Measurements from ENCODE around the gene B4GAT1. TPM values are rescaled to one million over a fixed set of nuclear protein-coding genes. Genes with fewer than 3 reads are reported as not detected.
A peak's percentile ranks its signal among the peaks of the same experiment; 100 is the strongest.

The B4GAT1 gene
- total RNA-seq, 1 experiment from 2014 or later: 47.1 TPM

GRCh38 chr11:66317723-66318599 is 29.5 kb downstream of the B4GAT1 start:
- BruUV-seq (replicated peaks): no TSS peak
- Histone ChIP-seq H3K27me3 (replicated peaks; ENCODE audit: insufficient read depth, low read depth, low read length, poor library complexity) (no peaks in the 10 kb centered on the region), H3K4me3 (ENCODE audit: low read depth, low read length, poor library complexity, severe bottlenecking) (peak overlapping the region; percentile 57), H3K27ac (ENCODE audit: low read depth, low read length, poor library complexity, severe bottlenecking) (peak overlapping the region; percentile 100), H3K4me1 (ENCODE audit: insufficient read depth, low read length, poor library complexity, severe bottlenecking) (peaks cover 61% of the 10 kb centered on the region), H3K36me3 (ENCODE audit: insufficient read depth, low read length, poor library complexity, severe bottlenecking) (no peaks in the 10 kb centered on the region), H3K9me3 (ENCODE audit: low read depth, low read length, poor library complexity, severe bottlenecking) (no peaks in the 10 kb centered on the region)
- ChIA-PET CTCF (interaction anchor here (0.6 to 1.2 kb wide), 3 partner anchors 19 to 1311 kb away, joined by 3 to 6 read pairs (median 3); partner anchors contain the start of gene YIF1A), POLR2A (ENCODE audit: low non-redundant PET) (interaction anchor here (0.6 kb wide), 1 partner anchor 203 kb away, joined by 7 read pairs; no protein-coding TSS in a partner anchor)
- TF ChIP-seq EZH2 (IDR thresholded peaks at IDR 0.05; ENCODE audit: borderline replicate concordance, low read depth, low read length, poor library complexity, severe bottlenecking) (no peak), CTCF (conservative IDR thresholded peaks at IDR 0.05; ENCODE audit: low read depth, low read length) (no peak)
- intact Hi-C loops (cut with micrococcal nuclease; ENCODE audit: unreplicated experiment): no loop called here
- peak; percentile 96 for DNase-seq (ENCODE audit: low spot score)

GRCh38 chr11:66317322-66317722 is 30.1 kb downstream of the B4GAT1 start:
- H3K4me1 ChIP-seq (ENCODE audit: insufficient read depth, low read length, poor library complexity, severe bottlenecking): peaks cover 61% of the 10 kb centered on the region
- H3K27ac ChIP-seq (ENCODE audit: low read depth, low read length, poor library complexity, severe bottlenecking): peak overlapping the region; percentile 100
- DNase-seq (ENCODE audit: low spot score): peak; percentile 93
- H3K27me3 ChIP-seq (replicated peaks; ENCODE audit: insufficient read depth, low read depth, low read length, poor library complexity): no peaks in the 10 kb centered on the region
- BruUV-seq (replicated peaks): no TSS peak
- H3K9me3 ChIP-seq (ENCODE audit: low read depth, low read length, poor library complexity, severe bottlenecking): no peaks in the 10 kb centered on the region
- TF ChIP-seq EZH2 (IDR thresholded peaks at IDR 0.05; ENCODE audit: borderline replicate concordance, low read depth, low read length, poor library complexity, severe bottlenecking) (no peak), CTCF (conservative IDR thresholded peaks at IDR 0.05; ENCODE audit: low read depth, low read length) (no peak)
- intact Hi-C loops (cut with micrococcal nuclease; ENCODE audit: unreplicated experiment): no loop called here
- peak overlapping the region; percentile 57 for H3K4me3 ChIP-seq (ENCODE audit: low read depth, low read length, poor library complexity, severe bottlenecking)
- no peaks in the 10 kb centered on the region for H3K36me3 ChIP-seq (ENCODE audit: insufficient read depth, low read length, poor library complexity, severe bottlenecking)
- ChIA-PET POLR2A (ENCODE audit: low non-redundant PET) (interaction anchor here (0.6 kb wide), 1 partner anchor 30 kb away, joined by 12 read pairs; no protein-coding TSS in a partner anchor), CTCF (interaction anchor here (0.6 to 1.2 kb wide), 3 partner anchors 28 to 1311 kb away, joined by 3 to 6 read pairs (median 5); partner anchors contain the start of gene YIF1A)

- no peaks in the 10 kb centered on the region for H3K36me3 ChIP-seq (ENCODE audit: insufficient read depth, low read length, poor library complexity, severe bottlenecking)
- ChIA-PET CTCF (interaction anchor here (0.6 to 1.2 kb wide), 5 partner anchors 12 to 977 kb away, joined by 3 to 7 read pairs (median 5); partner anchors contain the start of gene YIF1A), POLR2A (ENCODE audit: low non-redundant PET) (interaction anchor here (0.6 kb wide), 2 partner anchors 29 to 91 kb away, joined by 5 to 12 read pairs; no protein-coding TSS in a partner anchor)
- peaks cover 62% of the 10 kb centered on the region for H3K4me1 ChIP-seq (ENCODE audit: insufficient read depth, low read length, poor library complexity, severe bottlenecking)
- peak within 1 kb of the TSS; percentile 100 for H3K27ac ChIP-seq (ENCODE audit: low read depth, low read length, poor library complexity, severe bottlenecking)
- no TSS peak for BruUV-seq (replicated peaks)
- intact Hi-C loops (cut with micrococcal nuclease; ENCODE audit: unreplicated experiment): no loop called here
- no peaks in the 10 kb centered on the region for H3K9me3 ChIP-seq (ENCODE audit: low read depth, low read length, poor library complexity, severe bottlenecking)
- DNase-seq (ENCODE audit: low spot score): peak; percentile 92
- peak within 1 kb of the TSS; percentile 57 for H3K4me3 ChIP-seq (ENCODE audit: low read depth, low read length, poor library complexity, severe bottlenecking)
- no peaks in the 10 kb centered on the region for H3K27me3 ChIP-seq (replicated peaks; ENCODE audit: insufficient read depth, low read depth, low read length, poor library complexity)
- TF ChIP-seq EZH2 (IDR thresholded peaks at IDR 0.05; ENCODE audit: borderline replicate concordance, low read depth, low read length, poor library complexity, severe bottlenecking) (no peak), CTCF (conservative IDR thresholded peaks at IDR 0.05; ENCODE audit: low read depth, low read length) (no peak)
These were observed 30.6 kb downstream of the B4GAT1 start, which contains the start of gene CD248 for GRCh38 chr11:66316849-66317251. TSS of gene CD248 (minus strand) at chr11:66317044. CDS start at chr11:66317027, 17 bp downstream.

All from A673 (cell line).